Right cardiac atrium (tissue), 5 donors: ENCODE measurements around the gene ANKRD11. TPM values are rescaled to one million over a fixed set of nuclear protein-coding genes. Genes with fewer than 3 reads are reported as not detected.

ENCODE experiments used
- ATAC-seq, 2 donors: fragments of 200-7000 bp; cut with Tn5 transposase; one replicate each; pipeline versions ENCODE4 v1.8.0 to v1.9.1; 2020; ENCODE audit warnings: moderate library complexity in 2 of 2, mild to moderate bottlenecking in 1 of 2
- DNase-seq, 3 donors: peaks; one replicate each; pipeline ENCODE4 v3.0.0-alpha.2; 2020
- H3K27ac ChIP-seq: one replicate; pipeline ENCODE4 v1.5.1; 2013; ENCODE audit warnings: mild to moderate bottlenecking, low read length, control low read depth, moderate library complexity
- H3K27me3 ChIP-seq: one replicate; pipeline ENCODE4 v1.6.1; 2013; ENCODE audit not compliant: control insufficient read depth, insufficient read depth
- H3K4me1 ChIP-seq: one replicate; pipeline ENCODE4 v1.6.1; 2013; ENCODE audit warnings: low read length; ENCODE audit not compliant: control insufficient read depth, insufficient read depth
- H3K4me3 ChIP-seq: one replicate; pipeline ENCODE4 v1.5.1; 2013; ENCODE audit warnings: low read length, control low read depth
- H3K9me3 ChIP-seq: one replicate; pipeline ENCODE4 v1.6.1; 2013; ENCODE audit warnings: low read length; ENCODE audit not compliant: control insufficient read depth
- WGBS: extraction: QIAGEN DNeasy Blood & Tissue Kit; methylation state at CpG from one replicate; pipeline ENCODE4 v1.1.7; 2013; 5-methylcytosine and 5-hydroxymethylcytosine counted together
- intact Hi-C, 4 donors: fragments of 100-400 bp; cut with DNase I; formaldehyde crosslinking; loops; one replicate each; pipeline versions ENCODE4 v1.11.0 to v1.14.0; 2022 to 2023
- polyA plus RNA-seq: library from polyadenylated mRNA; stranded (reverse); fragments of 200-250 nt; gene quantifications from one replicate; pipeline ENCODE4 v1.2.3, GENCODE V29; 2013
- total RNA-seq, 4 donors: library from RNA; stranded (reverse); fragmentation: NEBNext Ultra II Directional; extraction: Animal tissue kit (Norgen Biotek cat#: 25700); gene quantifications; one replicate each; pipeline ENCODE4 v1.2.1, GENCODE V29; 2021
- donor health status: healthy with polysubstance abuse.
- donor health status: DM: no; HTN: yes; CAD: no.
- donor health status: DM: no; HTN: no; CAD: no.
- donor health status: DM: no; HTN: yes; CAD: no; lungs with severe emphysema.
- donor health status: DM: yes; HTN: yes; CAD: no.

ANKRD11 gene
- total and polyA plus RNA-seq, 5 donors: 75.3 to 98.9 (median 95.3) TPM

- peak in 2 of 3 donors; percentile 30 to 39 for DNase-seq
- WGBS: 73% methylated on average over 17 of the region's 17 CpGs
- H3K27ac ChIP-seq: no peak overlapping the region
- H3K4me3 ChIP-seq: no peak overlapping the region
- intact Hi-C loops: no loop called here
- H3K4me1 ChIP-seq: peaks cover 12% of the 10 kb centered on the region
- no peak for ATAC-seq
- no peaks in the 10 kb centered on the region for H3K27me3 ChIP-seq
- no peaks in the 10 kb centered on the region for H3K9me3 ChIP-seq
Observed at GRCh38 chr16:89290887-89291286, 199.5 kb downstream of the ANKRD11 start.

DNA sequence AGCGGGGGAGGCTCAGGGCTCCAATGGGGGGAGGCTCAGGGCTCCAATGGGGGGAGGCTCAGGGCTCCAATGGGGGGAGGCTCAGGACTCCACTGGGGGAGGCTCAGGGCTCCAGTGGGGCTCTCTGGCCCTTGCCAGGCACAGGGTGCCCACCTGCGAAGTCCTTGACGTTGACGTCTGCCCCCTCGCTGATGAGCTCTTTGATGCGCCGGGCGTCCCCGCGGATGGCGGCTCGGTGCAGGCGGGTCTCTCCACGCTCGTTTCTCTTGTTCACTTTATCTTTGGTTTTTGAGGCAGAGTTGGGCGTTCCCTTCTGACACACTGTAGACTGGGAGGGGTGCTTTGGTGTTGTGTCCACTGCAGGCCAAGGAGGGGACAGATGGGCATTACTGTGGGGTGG is 199.9 kb downstream of the ANKRD11 start:
- Histone ChIP-seq H3K27ac (no peak overlapping the region), H3K4me3 (no peak overlapping the region), H3K9me3 (no peaks in the 10 kb centered on the region), H3K4me1 (peaks cover 12% of the 10 kb centered on the region), H3K27me3 (no peaks in the 10 kb centered on the region)
- ATAC-seq (no peak), DNase-seq (peak in 2 of 3 donors; percentile 25 to 49)
- 87% methylated on average over 16 of the region's 16 CpGs for WGBS
- intact Hi-C loops: no loop called here

- WGBS: 76% methylated on average over 25 of the region's 25 CpGs
- Histone ChIP-seq H3K27ac (no peak overlapping the region), H3K27me3 (no peaks in the 10 kb centered on the region), H3K4me3 (no peak overlapping the region), H3K9me3 (no peaks in the 10 kb centered on the region), H3K4me1 (peaks cover 12% of the 10 kb centered on the region)
- intact Hi-C loops: no loop called here
- ATAC-seq: peak; percentile 71 to 76
- peak; percentile 77 to 88 (median 86) for DNase-seq
Observed at GRCh38 chr16:89289428-89290395, 200.6 kb downstream of the ANKRD11 start.

- H3K27ac ChIP-seq: no peak overlapping the region
- H3K4me3 ChIP-seq: no peak overlapping the region
- intact Hi-C loops: no loop called here
- 92% methylated on average over 19 of the region's 19 CpGs for WGBS
- H3K4me1 ChIP-seq: peaks cover 8% of the 10 kb centered on the region
- no peaks in the 10 kb centered on the region for H3K9me3 ChIP-seq
- no peaks in the 10 kb centered on the region for H3K27me3 ChIP-seq
- ATAC-seq (no peak), DNase-seq (peak in 2 of 3 donors; percentile 46 to 58)
Observed at GRCh38 chr16:89288966-89289365, 201.4 kb downstream of the ANKRD11 start.

DNA sequence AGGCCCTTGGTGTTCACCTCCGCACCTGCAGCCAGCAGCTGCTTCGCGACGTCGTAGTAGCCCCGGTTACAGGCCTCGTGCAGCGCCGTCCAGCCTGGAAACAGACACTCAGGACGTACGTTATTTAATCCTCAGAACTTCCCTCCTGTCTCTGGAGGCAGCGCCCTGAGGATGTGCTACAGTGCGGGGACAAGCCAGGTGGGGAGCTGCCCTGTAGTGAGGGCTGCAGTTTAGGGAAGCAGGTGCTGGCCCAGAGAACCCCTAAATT is 201.8 kb downstream of the ANKRD11 start:
- no peak for DNase-seq

GRCh38 chr16:89287777-89288576 is 202.4 kb downstream of the ANKRD11 start:
- peak in 2 of 3 donors; percentile 43 to 47 for DNase-seq
- Histone ChIP-seq H3K27ac (no peak overlapping the region), H3K4me1 (peaks cover 4% of the 10 kb centered on the region), H3K9me3 (no peaks in the 10 kb centered on the region), H3K27me3 (no peaks in the 10 kb centered on the region), H3K4me3 (no peak overlapping the region)
- intact Hi-C loops: no loop called here
- 92% methylated on average over 30 of the region's 30 CpGs for WGBS
- ATAC-seq: no peak

More for the DNA sequence above, 201.8 kb downstream of the ANKRD11 start:
- Histone ChIP-seq H3K4me1 (peaks cover 5% of the 10 kb centered on the region), H3K4me3 (no peak overlapping the region), H3K9me3 (no peaks in the 10 kb centered on the region), H3K27ac (no peak overlapping the region), H3K27me3 (no peaks in the 10 kb centered on the region)
- no peak for ATAC-seq
- 96% methylated on average over 13 of the region's 13 CpGs for WGBS
- intact Hi-C loops: no loop called here

- 91% methylated on average over 25 of the region's 25 CpGs for WGBS
- Histone ChIP-seq H3K4me1 (no peaks in the 10 kb centered on the region), H3K4me3 (no peak overlapping the region), H3K27ac (no peak overlapping the region), H3K9me3 (no peaks in the 10 kb centered on the region), H3K27me3 (no peaks in the 10 kb centered on the region)
- DNase-seq: peak in 2 of 3 donors; percentile 39 to 44
- no peak for ATAC-seq
- intact Hi-C loops: no loop called here
Observed at GRCh38 chr16:89286096-89286495, 204.3 kb downstream of the ANKRD11 start.

DNA sequence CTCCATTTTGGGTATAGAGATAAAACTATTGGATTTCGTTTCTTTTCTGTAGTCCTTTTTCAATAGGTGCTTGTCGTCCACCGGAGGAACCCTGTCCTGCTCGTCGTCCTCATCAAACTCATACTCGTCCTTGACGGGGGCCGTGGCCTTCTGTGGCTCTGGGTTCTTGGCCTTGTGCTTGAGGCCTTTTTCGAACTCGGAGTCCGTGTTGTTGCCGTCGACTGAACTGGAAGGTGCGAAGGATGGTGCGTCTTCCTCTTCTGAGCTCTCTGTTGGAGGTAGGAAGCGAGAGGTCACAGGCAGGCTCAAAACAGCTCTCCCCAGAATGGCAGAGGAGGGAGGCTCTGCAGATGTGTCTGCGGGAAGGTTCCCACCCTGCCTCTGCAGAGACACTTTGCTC is 205.0 kb downstream of the ANKRD11 start:
- intact Hi-C loops: no loop called here
- WGBS: 89% methylated on average over 17 of the region's 17 CpGs
- DNase-seq (peak in 2 of 3 donors; percentile 14 to 31), ATAC-seq (no peak)
- Histone ChIP-seq H3K9me3 (no peaks in the 10 kb centered on the region), H3K27ac (no peak overlapping the region), H3K4me1 (no peaks in the 10 kb centered on the region), H3K27me3 (no peaks in the 10 kb centered on the region), H3K4me3 (no peak overlapping the region)

GRCh38 chr16:89283449-89283848 is 206.9 kb downstream of the ANKRD11 start:
- intact Hi-C loops: no loop called here
- Histone ChIP-seq H3K4me1 (no peaks in the 10 kb centered on the region), H3K4me3 (no peak overlapping the region), H3K27ac (no peak overlapping the region), H3K27me3 (no peaks in the 10 kb centered on the region), H3K9me3 (no peaks in the 10 kb centered on the region)
- 89% methylated on average over 20 of the region's 20 CpGs for whole genome bisulfite sequencing
- DNase-seq (peak in 2 of 3 donors; percentile 36 to 49), ATAC-seq (no peak)

DNA sequence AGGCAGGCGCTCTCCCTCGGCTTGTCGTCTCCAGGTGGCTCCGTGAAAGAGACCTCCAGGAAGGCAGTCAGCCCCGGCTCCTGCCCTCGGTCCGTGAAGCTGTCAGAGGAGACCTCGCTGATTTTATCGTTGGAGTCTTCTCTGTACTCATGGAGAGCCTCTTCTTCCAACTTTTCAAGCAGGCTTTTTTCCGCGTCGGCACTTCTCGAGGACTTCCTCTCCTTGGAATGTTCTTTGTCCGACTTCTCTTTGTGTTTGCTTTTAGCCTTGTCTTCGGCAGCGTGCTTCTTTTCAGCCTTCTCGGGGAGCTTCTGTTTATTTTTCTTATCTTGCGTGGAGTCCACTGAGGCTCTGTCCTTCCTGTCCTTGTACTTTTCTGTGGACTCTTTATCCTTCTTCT is 207.8 kb downstream of the ANKRD11 start:
- Histone ChIP-seq H3K27ac (no peak overlapping the region), H3K4me3 (no peak overlapping the region), H3K9me3 (no peaks in the 10 kb centered on the region), H3K4me1 (no peaks in the 10 kb centered on the region), H3K27me3 (no peaks in the 10 kb centered on the region)
- intact Hi-C loops: no loop called here
- DNase-seq: peak in 2 of 3 donors; percentile 16 to 18
- WGBS: 83% methylated on average over 18 of the region's 18 CpGs
- ATAC-seq: no peak

- intact Hi-C loops: no loop called here
- ATAC-seq (no peak), DNase-seq (peak in 2 of 3 donors; percentile 29 to 36)
- H3K27me3 ChIP-seq: no peaks in the 10 kb centered on the region
- 94% methylated on average over 20 of the region's 20 CpGs for WGBS
- no peak overlapping the region for H3K27ac ChIP-seq
- no peaks in the 10 kb centered on the region for H3K4me1 ChIP-seq
- H3K9me3 ChIP-seq: no peaks in the 10 kb centered on the region
- H3K4me3 ChIP-seq: no peak overlapping the region
Observed at GRCh38 chr16:89281829-89282228, 208.5 kb downstream of the ANKRD11 start.
